GM21360 (cell line): ENCODE measurements around the gene GSTP1.
"Not testable (repeated sequence)": the region's sequence is repeated elsewhere in the genome, so short reads cannot be mapped to it uniquely, and the experiment has no call there.

Experiments
- ATAC-seq: cut with Tn5 transposase; IDR thresholded peaks from one replicate; pipeline ENCODE4 v1.9.1; 2021; ENCODE audit warnings: mild to moderate bottlenecking, moderate library complexity; ENCODE audit not compliant: unreplicated experiment

The GSTP1 gene

DNA sequence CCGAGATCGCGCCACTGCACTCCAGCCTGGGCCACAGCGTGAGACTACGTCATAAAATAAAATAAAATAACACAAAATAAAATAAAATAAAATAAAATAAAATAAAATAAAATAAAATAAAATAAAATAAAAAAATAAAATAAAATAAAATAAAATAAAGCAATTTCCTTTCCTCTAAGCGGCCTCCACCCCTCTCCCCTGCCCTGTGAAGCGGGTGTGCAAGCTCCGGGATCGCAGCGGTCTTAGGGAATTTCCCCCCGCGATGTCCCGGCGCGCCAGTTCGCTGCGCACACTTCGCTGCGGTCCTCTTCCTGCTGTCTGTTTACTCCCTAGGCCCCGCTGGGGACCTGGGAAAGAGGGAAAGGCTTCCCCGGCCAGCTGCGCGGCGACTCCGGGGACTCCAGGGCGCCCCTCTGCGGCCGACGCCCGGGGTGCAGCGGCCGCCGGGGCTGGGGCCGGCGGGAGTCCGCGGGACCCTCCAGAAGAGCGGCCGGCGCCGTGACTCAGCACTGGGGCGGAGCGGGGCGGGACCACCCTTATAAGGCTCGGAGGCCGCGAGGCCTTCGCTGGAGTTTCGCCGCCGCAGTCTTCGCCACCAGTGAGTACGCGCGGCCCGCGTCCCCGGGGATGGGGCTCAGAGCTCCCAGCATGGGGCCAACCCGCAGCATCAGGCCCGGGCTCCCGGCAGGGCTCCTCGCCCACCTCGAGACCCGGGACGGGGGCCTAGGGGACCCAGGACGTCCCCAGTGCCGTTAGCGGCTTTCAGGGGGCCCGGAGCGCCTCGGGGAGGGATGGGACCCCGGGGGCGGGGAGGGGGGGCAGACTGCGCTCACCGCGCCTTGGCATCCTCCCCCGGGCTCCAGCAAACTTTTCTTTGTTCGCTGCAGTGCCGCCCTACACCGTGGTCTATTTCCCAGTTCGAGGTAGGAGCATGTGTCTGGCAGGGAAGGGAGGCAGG lies at the start of gene GSTP1:
GSTP1 (plus strand) TSS at position 566 of the 958 bp plus-strand sequence; CDS start at position 598, 32 bp downstream.
- ATAC-seq = peak; percentile 51

DNA sequence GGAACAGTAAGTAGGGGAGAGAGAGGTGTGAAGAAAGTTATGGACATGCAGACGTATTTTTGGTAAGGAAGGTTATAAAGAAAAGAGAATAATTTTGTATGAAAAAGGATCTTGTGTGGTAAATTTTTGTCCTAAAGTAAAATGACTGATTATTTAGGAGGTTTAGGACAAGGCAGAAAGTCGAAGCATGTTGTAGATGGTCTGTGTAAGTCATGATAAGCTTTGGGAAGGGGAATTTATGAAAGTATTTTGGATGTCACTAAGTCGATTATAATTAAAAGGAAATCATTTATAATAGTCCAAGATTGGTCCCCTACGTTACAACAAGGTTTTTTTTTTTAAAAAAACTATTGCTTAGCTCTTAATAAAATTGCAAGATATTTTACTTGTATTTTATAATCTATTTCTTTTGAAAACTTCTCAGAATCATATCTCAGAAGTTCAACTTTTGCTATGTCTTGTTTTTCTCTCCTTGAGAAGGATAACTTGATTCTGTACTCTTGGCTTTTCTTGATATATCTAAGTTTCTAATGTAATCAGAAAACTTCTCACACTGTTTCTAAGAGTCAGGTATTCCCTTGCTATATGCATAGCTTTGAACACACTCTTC lies 49.4 kb upstream of the GSTP1 start:
- no peak for ATAC-seq

DNA sequence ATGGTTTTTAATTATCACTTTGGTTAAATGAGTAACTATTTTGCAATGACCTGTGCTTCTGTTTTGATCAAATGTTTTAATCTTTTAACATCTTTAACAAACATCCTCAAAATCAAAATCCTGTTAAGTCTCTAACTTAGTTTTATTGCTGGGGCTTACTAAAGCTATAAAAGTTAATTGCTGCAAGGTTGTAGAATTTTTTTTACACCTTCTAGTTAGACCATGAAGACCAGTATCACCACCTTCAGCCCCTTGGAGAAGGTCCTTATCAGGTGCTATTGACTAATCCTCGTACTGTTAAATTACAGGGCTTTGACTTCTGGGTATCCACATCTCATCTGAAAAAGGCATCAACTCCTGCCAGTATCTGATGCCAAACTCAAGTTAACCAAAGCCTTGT lies 48.1 kb upstream of the GSTP1 start:
- ATAC-seq = no peak

DNA sequence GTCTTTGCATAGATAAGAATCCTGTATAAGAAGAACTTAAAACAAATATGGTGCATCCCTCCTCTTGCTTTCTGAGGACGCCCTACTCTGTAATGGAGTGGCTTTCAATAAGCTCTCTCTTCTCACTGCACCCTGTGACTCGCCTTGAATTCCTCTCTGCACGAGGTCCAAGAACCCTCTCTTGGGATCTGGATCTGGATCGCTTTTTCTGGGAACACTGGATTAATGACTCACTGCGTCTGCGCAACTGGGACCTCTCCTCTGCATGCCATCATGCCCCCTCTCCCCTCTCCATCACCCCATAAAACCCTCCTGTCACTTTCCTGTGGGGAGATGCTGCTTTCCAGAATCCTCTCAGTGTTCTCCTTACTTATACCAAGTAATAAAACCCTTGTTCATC lies 45.3 kb upstream of the GSTP1 start:
- no peak for ATAC-seq

DNA sequence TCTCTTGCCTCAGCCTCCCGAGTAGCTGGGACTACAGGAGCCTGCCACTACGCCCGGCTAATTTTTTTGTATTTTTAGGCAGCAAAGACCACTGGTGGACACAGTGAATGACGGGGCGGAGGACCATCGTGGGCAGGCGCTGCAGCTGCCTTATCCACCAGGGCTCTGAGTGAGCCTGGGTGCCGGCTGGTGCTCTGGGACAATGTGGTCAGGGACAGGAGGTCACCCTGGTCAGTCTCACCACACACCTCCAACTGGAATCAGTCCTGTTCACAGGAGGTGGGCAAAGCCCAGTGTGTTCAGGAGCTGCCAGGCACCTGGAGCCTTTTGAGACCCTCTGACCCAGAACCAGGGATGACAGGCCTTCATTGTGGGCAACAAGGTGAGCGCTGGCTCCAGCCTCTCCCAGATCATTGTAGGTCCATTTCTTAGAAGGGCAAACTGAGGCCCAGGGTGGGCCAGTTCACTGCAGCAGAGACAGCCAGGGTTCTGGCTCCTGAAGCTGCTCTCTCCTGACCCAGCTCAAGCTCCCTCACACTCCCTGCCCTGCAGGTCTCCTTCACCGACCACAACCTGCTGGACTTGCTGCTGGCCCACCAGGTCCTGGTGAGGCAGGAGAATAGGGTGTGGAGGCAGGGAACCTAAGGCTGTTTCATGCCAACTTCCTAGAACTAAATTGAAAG lies 44.6 kb upstream of the GSTP1 start:
- ATAC-seq = no peak

DNA sequence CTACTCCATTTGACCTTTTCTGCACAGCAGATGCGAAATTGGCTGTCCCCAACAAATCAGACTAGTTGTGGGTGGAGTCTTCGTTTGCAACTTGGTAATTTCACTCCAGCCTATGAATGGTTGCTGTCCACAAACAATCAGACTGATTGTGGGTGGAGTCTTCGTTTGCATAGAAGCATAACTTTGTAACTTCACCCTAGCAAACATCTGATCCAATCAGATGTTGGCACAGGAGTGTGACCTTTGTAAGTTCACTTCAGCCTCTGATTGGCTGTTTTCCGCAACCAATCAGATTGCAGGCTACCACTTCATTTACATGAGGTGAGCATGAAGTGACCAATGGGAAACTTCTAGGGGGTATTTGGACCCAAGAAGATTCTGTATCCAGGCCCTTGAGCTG lies 44.1 kb upstream of the GSTP1 start:
- no peak for ATAC-seq

DNA sequence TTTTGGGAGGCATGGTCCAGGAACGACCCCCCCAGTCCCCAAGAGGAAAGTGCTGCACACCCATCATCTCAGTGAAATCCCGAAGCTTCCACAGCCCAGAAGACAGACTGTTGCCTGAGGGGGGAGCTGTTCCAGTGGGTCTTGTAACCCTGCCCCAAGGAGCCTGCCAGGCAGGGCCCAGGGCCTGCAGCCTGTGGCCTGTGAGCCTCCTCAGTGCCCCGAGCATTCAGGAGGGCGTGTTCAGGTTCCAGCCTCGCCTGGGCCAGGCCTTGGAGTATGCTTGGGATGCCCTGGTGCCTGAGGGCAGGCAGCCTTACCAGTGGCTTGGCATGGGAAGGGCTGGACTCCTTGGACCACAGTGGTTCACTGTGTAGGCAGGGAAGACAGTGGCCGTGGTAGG lies 42.4 kb upstream of the GSTP1 start:
- no peak for ATAC-seq

DNA sequence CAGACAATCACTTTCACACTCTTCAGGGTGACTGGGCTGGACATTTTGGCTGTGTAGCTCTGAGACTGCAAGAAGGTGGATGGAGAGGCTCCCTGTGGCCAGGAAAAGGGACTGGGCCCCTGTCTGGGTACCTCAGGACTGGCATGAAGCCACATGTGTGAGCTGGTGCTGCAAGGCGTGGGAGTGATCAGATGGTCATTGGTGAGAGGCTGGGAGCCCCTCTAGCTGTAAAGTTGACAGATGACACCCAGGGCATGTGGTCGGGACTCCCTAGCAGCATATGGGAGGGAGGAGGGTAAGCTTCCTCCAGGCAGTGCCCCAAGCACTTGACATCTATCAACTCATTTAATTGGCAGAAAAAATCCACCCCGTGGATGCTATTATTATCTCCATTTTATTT lies 41.4 kb upstream of the GSTP1 start:
- ATAC-seq = no peak

DNA sequence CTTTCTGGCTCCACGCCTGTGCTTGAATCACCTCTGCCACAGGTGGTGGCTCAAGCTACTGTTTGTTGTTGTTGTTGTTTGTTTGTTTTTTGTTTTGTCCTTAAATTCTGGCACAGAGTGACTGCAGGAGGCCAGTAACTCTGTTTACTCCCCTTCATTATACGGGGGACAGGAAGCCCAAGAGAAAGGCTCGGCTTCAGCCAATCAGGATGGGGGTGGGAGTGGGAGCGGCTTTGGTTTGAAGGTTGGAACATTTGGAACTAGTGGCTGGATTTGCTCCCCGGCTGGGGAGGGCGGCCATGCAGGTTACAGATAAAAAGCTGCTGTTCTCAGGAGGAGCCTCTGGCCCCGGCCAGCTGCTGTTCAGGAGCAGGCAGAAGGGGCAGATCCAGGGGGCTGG lies 40.6 kb upstream of the GSTP1 start:
- no peak for ATAC-seq

DNA sequence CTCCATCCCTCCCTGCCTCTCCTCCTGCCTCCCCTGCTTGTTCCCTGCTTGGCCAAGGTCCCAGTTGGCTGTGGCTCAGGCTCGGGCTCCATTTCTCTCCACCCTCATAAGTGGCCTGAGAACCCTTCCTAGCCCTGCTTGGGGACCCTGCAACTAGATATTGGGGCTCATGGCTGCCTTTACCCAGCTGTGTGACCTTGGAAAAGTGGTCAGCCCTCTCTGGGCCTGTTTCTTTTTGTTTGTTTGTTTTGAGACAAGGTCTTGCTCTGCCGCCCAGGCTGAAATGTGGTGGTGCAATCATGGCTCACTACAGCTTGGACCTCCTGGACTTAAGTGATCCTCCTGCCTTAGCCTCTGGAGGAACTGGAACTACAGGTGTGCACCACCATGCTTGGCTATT lies 40.0 kb upstream of the GSTP1 start:
- ATAC-seq = no peak

DNA sequence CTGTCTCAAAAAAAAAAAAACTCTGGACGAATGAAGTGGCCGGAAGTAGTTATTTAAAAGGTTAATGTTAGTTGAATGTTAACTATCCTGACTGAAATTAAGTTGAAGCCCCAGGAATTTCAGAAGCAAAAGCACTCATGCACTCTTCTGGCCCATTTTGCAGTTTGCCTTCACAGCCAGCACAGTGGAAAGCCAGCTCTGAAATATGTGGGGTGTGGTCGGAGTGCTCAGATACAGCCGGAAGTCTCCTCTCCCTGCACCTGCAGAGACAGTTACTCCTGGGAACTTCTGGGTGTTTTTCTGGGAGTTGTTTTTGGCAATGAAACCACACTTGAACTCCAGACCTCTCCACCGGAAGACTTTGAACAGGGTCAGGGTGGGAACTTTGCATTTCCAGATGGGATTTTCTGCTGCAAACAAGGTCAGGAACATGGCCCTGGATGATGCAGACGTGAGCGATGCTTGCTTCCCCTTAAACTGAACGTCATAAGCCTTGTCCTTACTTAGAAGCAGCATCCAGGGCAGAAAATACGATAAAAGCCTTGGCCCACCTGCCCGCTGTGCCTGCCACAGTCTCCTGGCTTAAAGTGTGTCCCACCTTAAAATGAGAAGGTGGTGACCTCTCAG lies 38.9 kb upstream of the GSTP1 start:
- ATAC-seq = no peak

DNA sequence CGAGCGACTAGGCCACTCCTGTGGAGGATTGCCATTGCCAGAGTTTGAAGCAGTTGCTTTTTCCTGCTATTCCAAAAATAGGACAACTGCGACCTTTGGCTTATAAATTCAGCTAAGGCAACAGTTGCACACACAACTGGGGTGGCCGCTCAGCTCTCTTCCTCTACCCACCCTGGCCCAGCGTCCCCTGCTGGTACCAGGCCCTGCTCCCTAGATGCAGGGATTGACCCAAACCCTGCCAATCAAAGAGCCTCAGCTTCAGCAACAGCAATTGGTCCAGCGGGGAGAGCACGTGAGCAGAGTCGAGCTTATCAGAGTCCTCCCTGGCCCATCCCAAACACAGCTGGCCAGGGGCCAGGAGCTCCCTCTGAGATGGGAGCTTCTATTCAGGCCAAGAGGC lies 38.3 kb upstream of the GSTP1 start:
- ATAC-seq = no peak

DNA sequence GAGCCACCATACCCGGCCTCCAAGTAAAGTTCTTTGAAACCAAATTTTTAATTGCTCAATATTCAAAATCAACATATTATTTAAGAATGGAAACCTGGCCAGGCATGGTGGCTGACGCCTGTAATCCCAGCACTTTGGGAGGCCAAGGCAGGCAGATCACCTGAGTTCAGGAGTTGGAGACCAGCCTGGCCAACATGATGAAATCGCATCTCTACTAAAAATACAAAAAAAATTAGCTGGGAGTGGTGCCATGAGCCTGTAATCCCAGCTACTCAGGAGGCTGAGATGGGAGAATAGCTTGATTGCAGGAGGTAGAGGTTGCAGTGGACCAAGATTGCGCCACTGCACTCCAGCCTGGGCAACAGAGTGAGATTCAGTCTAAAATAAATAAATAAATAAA lies 35.5 kb upstream of the GSTP1 start:
- ATAC-seq = not testable (repeated sequence)

DNA sequence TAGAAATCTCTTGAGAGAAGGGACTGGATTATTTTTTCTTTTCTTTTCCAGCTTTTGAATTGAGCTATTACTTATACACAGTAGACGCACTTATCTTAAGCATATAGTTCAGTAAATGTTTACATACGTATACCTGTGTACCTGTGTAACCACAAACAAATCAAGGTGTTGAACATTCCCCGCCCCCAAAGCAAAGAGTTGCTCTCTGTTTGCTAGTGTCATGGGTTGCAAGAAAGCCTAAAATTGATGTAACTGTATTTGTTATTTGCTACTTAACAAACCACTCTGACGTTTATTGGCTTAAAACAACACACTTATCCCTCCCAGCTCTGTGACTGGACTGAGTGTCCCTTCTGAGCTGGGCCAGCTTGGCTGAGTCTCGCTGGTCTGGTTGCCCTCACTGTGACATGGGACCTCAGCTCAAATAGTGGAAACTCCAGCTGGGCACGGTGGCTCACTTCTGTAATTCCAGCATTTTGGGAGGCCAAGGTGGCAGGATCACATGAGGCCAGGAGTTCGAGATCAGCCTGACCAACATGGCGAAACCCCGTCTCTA lies 35.0 kb upstream of the GSTP1 start:
- ATAC-seq = no peak

DNA sequence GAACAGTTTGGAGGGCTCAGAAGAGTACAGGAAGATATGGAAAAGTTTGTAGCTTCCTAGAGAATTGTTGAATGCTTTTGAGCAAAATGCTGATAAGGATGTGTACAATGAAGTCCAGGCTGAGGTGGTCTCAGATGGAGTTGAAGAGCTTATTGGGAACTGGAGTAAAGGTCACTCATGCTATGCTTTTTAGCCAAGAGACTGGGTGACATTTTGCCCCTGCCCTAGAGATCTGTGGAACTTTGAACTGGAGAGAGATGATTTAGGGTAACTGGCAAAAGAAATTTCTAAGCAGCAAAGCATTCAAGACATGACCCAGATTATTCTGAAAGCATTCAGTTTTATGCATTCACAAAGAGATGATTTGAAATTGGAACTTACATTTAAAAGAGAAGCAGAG lies 32.5 kb upstream of the GSTP1 start:
- no peak for ATAC-seq

DNA sequence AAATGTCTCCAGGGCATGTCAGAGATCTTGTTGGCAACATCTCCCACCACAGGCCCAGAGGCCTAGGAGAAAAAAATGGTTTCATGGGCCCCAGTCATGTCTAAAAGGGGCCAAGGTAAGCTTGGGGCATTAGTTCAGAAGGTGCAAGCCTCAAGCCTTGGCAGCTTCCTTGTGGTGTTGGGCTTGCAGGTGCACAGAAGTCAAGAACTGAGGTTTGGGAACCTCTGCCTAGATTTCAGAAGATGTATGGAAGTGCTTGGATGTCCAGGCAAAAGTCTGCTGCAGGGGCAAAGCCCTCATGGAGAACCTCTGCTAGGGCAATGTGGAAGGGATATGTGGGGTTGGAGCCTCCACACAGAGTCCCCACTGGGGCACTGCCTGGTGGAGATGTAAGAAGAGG lies 31.9 kb upstream of the GSTP1 start:
- not testable (repeated sequence) for ATAC-seq

DNA sequence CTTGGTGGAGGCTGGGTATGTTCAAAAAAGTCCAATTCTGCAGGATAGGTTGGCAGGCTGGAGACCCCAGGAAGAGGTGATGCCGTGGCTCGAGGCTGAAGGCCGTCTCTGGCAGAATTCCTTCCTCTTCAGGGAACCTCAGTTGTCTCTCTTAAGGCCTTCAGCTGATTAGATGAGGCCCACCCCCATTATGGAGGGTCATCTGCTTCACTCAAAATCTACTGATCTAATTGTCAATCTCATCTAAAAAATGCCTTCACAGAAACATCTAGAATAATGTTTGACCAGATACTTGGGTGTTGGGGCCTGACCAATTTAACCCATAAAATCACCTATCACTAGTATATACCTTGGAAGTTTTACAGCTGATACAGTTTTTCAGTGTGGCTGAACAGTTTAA lies 27.4 kb upstream of the GSTP1 start:
- no peak for ATAC-seq

DNA sequence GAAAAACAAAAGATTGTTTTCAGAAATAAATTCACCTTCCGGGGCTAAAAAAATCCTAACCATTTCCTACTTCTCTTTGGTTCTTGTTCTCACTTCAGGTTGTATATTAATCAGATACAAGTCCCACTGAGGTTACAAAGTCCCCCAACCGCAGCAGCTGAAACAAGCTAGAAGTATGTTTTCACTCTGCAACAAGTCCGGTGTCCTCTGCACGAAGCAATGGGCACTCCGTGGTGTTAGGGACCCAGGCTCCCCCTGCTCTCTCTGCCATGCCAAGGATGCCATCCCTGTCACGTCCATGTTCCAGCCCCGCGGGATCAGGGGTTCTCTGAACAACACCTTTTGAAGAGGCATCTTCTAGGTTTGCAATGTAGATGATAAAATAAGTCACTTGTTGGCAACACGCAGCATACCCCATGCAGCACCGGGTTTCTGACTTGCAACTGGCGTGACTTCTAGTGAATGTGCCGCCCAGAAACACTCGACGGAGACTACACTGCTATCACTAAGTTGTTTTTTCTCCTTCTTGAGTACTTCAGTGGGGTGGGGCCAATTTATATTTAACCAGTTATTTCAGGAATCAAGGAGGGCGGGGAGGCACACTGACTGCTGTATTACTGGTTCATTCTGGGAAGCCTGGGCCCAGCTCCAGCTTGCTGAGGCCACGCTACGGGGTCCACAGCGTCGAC lies 25.4 kb upstream of the GSTP1 start:
- no peak for ATAC-seq

DNA sequence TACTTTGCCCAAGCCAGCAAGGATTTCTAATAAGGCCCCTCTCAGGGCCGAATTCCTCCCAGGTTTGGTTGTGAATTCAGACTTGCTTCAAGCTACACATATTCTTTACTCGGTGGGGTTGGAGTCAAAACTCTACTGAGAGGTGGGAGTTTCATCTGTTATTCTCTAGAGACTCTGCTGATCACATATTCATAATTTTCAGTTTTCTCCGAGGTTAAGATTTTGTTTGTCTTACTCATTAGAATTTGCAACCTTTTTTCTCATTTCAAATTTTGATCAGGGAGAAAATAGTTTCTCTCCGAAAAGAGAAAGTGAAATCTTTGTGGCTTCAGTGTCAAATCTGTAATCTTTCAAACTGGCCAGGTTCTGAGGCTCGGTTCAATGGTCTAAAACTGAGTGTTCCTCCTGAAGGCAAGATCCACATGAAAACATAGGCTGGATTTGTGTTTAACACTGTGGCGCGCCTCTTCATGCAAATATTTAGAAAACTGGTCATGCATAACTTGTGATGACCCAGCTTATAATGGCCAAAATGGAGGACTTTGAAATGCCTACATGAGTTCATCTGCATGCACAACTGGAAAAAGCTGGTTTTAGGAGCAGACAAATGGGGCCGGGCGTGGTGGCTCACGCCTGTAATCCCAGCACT lies 21.5 kb upstream of the GSTP1 start:
- no peak for ATAC-seq
